CD4-positive, alpha-beta T cell treated with Interleukin-17A for 1 hour (primary cell): ENCODE measurements around the gene SLC2A5.
"Not testable (repeated sequence)": the region's sequence is repeated elsewhere in the genome, so short reads cannot be mapped to it uniquely, and the experiment has no call there.

ENCODE experiments used
- DNase-seq: peaks from one replicate; pipeline ENCODE4 v3.0.0-alpha.2; 2020

Gene SLC2A5, protein sequence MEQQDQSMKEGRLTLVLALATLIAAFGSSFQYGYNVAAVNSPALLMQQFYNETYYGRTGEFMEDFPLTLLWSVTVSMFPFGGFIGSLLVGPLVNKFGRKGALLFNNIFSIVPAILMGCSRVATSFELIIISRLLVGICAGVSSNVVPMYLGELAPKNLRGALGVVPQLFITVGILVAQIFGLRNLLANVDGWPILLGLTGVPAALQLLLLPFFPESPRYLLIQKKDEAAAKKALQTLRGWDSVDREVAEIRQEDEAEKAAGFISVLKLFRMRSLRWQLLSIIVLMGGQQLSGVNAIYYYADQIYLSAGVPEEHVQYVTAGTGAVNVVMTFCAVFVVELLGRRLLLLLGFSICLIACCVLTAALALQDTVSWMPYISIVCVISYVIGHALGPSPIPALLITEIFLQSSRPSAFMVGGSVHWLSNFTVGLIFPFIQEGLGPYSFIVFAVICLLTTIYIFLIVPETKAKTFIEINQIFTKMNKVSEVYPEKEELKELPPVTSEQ

DNA sequence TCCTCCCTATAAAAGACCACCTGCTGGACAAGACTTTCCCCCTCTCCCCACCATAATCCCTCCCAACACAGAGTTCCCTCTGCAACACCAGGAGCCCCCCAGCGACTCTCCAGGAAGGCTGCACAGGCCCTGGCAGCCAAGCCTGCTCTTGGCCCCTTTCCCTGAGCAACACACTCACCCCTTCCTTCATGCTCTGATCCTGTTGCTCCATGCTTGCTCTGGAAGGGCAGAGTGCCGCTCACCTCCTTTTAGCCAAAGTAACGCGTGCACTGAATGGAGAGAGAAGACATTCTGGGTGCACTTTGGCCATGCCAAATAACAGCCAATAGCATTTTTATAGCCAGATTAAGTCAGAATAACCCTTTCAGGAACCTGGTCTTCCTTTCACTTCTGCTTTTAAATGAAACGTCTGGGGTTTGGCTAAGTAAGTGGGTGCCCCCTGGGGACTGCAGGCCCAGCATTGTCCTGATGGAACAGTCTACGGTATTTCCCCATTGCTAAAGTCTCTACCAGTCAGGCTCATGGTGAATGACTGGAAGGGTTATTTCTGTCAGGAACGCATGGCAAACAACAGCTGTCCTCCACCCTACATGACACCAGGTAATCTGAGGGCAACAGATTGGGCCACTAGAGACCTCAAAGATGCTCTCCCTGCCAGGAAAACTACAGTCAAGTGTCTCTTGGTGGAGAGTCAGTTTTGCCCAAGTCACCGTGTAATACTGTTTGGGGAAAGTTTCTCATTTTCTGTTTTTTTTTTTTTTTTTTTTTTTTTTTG, at the start of gene SLC2A5:
TSS of gene SLC2A5 (minus strand) at position 310 of the 775 bp plus-strand sequence. CDS start at position 211, 99 bp downstream.
- no peak for DNase-seq

GRCh38 chr1:9118186-9118585, 48.8 kb upstream of the SLC2A5 start:
- no peak for DNase-seq

DNA sequence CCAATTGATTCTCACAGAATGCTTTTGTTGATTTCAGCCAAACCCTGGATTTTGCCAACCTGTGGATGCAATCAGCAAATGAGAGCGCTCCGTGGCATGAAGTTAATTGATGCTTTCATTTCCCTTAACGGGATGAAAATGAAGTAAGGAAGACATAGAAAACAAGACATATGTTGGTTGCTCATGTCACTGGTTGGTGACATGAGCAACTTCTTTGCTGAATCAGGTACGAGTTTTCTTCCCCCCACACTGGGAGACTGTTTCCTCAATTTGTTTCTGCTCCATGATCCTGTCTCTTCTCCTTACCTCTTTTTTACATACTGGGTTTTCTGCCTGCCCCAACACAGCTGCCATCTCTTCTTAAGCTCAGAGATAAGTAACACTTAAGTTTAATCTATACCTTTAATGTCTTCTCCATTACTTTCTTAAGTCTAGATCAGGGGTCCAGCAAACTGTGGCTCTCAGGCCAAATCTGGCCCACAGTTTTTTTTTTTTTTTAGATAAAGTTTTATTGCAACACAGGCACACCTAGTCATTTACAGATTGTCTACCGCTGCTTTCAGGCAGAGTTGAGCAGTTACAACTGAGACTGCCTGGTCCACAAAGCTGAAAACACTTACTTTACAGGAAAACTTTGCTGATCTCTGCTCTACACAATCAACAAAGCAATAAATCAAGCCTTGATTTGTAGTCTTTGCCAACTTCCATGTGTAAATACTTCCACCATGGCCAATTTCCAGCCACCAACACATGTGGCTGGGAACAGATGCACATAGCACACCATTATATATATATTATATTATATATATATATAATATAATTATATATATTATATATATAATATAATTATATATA, 46.1 kb upstream of the SLC2A5 start:
- DNase-seq: no peak

GRCh38 chr1:9112961-9113880, 43.8 kb upstream of the SLC2A5 start:
- no peak for DNase-seq

DNA sequence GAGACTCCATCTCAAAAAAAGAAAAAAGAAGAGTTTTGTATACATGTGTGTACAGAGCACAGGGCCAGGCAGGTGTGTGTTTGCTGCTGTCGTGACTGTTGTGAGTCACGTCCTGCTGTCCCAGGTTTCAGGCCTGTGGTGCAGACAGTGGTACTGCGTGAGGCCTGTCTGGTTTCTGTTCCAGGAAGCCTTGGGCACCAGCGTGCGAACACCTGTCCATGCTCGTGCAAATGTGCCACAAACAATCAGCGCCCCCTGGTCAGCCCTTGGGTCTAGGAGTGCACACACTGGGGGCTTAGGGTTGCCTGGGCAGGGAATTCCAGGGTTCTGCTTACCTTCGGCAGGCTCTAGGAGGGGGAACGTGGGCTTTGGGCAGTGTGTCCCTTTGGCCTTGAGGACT, 42.5 kb upstream of the SLC2A5 start:
- DNase-seq: no peak

- DNase-seq: no peak
Observed at GRCh38 chr1:9111357-9111691, 41.9 kb upstream of the SLC2A5 start.

DNA sequence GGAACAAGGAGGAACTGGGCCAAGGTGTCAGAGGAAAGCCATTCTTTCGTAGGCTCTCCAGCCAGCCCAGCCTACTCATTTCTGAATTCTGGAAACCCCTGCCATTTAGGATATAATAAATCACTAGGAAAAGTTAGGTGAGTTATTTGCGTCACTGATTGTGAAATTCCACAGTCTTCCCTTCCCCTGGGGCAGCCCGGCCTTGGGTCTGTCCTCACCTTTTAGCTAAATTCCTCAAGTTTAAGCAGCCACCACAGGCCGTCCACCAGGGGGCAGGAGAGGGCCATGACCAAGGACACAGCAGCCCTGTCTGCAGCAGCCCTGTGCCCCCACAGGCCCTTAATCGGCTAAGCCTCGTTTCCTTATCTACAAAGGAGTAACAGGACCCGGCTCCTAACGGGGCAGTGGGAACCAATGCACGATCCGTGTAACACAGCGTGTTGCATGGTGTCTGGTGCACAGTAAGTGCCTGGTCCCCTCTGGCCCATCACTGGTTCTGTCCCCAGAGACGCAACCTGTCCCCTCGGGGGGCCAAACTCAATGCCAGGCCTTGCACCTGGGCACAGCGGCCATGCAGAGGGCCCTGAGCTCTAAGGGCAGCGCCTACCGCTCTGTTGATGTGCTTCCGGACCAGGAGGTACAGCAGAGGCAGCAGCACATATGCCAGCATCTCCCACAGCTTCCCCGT, 41.4 kb upstream of the SLC2A5 start:
- DNase-seq: peak; percentile 79

DNA sequence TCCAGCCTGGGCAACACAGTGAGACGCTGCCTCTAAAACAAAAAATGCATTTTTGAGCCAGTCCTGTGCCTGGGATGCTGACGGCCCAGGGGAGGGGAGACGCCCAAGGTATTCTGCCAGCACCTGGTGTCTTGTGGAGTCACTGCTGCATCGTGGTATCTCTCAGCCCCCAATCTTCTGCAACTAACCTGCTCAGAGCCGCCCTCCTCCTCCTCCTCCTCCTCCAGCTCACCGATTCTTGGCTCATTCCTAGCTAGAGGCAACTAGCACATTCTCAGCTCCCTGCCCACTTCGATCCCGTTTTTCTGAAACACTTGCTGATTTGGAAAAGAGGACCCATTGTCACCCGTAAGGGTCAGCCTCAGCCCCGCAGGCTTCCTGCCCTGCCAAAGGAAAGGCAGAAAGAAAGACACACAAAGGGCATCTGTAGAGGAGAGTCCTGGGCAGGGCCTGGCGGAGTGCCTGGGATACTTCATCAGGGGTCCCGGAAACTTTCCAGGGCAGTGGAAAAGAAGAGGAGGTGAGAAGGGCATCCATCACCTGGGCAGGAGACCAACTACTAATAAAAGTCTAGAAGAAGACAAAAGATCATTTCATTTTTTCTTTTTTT, 38.7 kb upstream of the SLC2A5 start:
- DNase-seq: no peak

GRCh38 chr1:9107136-9107535, 37.7 kb upstream of the SLC2A5 start:
- DNase-seq: no peak

DNA sequence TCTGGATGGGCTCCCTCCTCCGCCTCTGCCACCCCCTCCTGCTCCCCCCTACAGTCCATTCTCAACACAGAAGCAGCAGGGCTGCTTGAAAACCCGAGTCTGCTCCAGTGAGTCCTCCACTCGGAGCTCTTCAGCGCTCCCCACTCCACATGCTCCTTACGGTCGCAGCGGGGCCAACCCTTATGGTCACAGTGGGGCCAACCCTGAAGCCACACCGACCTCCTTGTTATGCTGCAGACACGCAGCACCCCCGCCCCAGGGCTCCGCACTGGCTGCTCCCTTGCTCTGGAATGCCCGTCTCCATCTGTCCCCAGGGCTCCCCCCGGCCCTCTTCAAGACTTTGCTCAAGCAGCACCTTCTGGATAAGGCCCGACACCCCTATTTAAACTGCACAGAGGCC, 36.9 kb upstream of the SLC2A5 start:
- no peak for DNase-seq

- DNase-seq: no peak
Observed at GRCh38 chr1:9105336-9105867, 36.0 kb upstream of the SLC2A5 start.

- DNase-seq: peak; percentile 12
Observed at GRCh38 chr1:9101510-9102146, 32.2 kb upstream of the SLC2A5 start.

GRCh38 chr1:9100471-9101043, 31.1 kb upstream of the SLC2A5 start:
- DNase-seq: no peak

DNA sequence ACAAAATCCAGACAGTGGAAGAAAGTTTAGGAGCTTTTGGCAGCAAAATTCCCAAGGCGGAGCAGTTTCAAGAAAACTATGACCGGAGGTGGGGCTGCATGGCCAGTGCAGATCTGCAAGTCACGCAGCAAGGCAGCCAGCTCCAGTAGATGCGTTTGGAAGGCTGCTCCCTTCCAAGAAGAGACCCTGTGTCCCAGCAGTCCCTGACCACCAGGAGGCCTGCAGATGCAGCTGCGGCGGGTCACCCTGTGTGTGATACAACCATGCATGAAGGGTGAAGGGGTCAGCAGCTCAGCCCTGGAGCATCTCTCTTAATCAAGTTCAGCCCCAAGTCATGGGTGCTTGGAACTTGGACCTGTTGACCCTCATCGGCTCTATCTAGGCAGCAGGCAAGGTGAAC, 30.1 kb upstream of the SLC2A5 start:
- DNase-seq: no peak

DNA sequence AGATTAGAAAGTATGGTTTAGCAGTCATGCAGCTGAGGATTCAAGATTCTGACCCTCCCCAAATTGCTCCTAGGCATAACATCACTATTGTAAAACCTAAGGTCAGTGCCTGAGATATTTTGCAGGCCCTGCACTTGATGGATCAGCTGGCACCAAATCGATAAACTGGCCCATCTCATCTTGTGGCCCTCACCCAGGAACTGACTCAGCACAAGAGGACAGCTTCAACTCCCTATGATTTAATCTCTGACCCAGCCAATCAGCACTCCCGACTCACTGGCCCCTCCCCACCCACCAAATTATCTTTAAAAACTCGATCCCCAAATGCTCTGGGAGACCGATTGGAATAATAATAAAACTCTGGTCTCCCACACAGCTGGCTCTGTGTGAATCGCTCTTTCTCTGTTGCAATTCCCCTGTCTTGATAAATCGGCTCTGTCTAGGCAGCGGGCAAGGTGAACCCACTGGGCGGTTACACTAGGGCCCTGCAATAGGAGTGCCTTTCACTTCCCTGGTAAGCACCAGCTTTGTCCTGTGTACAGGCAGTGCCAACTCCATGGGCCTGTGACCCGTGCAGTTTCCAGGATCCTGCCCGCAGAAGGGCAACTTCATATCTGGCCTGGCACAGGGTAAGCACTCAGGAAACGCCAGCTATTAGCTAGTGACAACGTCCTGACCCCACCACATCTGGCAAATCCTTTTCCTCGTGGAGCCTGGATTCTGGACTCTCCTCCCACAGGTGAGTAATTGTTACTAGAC, 28.7 kb upstream of the SLC2A5 start:
- no peak for DNase-seq

DNA sequence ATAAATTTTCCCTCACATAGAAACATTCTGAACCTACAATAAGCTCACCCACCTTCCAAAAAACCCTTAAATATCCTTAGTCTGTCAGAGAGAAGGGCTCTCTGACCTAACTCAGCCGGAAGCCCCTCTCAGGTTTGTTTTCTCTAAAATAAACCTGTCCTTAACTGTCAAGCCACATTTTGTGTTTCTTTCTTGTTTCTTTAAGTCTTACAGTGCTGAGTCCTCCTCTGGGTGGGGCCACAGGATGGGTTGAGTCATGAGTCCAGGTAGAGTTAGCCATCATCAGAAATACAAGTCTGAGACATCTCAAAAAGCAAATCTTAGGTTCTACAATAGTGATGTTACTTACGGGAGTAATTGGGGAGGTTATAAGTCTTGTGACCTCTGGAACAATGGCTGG, 26.4 kb upstream of the SLC2A5 start:
- no peak for DNase-seq

- DNase-seq: not testable (repeated sequence)
Observed at GRCh38 chr1:9093996-9094595, 24.7 kb upstream of the SLC2A5 start.

DNA sequence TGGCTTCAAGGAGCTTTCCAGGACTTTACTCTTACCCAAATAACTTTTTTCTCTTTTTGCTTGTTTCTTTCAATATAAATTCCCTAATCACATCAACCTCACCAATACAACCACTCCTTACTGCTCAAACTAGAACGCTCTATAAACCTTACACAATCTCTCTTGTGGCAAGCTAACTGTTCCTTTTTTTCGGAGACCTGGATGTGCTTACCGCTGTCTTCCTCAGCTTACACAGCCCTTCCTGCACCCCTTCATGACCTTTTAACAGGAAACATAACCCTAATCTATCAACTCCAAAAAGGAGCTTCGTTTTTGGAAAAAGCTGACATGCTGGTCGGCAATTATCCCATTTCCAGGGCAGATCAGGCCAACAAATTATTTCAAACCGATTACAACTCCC, 24.1 kb upstream of the SLC2A5 start:
- no peak for DNase-seq

DNA sequence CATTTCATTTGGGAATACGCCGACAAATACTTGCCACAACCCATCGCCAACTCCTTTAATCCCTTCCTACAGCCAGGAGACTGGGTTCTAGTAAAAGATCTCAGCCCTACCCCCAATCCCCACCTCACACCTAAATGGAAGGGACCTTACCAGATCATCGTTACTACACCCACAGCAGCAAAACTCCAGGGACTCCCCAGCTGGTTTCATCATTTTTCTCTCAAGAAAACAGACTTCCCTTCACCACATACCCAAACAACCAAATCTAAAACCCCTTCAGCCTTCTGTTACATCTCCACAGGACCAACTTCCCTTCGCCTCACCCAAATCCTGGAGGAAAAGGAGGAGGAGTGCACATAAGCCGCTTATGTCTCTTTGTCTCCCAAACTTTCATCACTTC, 23.7 kb upstream of the SLC2A5 start:
- no peak for DNase-seq
